GM18526 (cell line): Measurements from ENCODE around the gene RELN.

Experiments
- POLR2A ChIP-seq: IDR thresholded peaks from 3 replicates; pipeline ENCODE4 v1.6.1; 2011; ENCODE audit not compliant: insufficient read length; ENCODE audit errors: extremely low read depth

The RELN gene

DNA sequence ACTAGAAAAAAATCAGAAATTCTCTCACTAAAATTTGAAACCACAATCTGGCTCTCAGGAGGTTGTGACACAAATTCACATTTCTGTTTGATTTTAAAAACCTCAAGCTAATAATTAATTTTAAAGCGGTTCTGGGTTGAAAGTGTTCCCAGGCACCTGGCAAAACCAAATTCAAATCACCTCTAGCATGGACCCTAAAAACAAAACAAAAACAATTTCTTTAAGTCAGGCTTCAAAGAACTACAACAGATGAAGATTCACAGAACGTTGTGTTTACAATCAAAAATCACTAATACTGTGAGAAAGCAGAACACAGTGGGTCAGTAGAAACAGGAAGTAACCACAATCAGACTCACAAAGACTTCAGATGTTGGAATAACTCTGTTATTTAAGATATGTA lies 7.2 kb upstream of the RELN start:
- no peak for TF ChIP-seq POLR2A

DNA sequence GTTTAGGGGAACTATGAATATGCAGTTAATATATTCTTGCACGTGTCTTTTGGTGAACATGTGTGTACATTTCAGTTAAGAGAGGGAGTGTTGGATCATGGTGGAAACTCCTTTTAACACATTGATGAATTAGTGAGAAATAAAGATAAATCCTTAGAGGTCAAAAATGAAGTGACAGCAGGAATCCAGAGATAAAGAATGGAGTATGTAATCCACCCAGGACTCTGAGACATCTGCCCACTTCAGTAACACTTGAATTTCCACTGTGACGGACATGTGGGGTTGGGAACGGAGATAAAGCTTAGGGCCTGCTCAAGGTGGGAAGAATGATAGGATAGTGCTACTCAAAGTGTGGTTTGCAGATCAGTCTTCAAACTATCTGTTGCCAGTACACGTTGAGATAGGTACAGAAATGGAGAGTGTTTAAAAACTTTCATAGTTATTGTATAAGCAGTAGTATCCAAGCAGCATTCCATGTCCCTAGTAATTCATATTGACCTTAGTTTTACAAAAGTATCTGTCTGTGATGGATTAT lies 6.6 kb upstream of the RELN start:
- TF ChIP-seq POLR2A: no peak

DNA sequence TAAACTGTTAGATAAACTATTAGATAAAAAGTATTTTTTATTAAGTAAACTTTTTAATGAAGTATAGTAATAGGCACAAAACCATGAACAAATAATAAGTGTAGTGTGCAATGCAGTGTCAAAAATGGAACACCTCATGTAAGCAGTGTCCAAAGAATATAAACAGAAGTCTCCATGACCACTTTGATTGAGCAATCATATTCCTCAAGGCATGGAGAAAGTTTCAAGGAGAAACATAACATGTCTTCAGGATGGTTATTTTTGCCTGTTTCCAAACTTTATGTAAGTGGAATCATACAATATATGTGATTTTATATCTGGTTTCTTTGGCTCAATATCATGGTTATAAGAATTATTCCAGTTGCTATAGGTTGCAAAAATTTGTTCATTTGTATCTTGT lies 6.1 kb upstream of the RELN start:
- no peak for TF ChIP-seq POLR2A

DNA sequence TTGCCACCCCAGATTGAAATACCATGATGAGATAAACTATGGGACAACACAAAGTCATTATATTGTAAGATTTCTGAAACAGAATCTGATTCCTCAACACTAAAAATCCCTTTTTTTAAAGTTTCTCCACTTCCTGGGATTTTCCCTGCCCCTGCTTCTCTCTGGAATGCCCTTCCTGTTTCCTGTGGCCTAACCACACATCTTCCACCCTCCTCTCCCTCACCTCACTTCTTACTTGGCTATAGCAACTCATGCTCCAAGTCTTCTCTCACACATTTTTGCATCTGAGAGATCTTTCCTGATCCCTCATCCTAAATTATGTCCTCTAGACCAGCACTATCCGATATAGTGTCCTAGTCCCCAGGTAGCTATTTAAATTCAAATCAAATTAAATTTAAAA lies 4.1 kb upstream of the RELN start:
- TF ChIP-seq POLR2A: no peak

DNA sequence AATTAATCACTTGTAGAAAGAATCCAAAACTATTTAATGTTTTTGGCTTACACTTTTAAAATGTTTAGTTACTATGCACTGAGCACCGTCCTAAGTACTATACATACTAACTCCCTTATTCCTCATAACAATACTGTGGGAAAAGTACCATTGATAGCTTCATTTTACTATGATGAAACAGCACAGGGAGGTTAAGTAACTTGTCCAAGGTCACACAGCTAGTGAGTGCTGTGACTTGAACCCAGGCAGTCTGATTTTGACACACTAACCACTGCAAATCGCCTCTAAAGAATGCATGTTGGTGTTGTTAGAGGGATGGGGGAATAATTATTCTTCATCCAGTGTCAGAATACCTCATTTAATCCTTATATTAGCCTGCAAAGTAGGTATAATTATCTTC lies 1.9 kb upstream of the RELN start:
- no peak for TF ChIP-seq POLR2A

DNA sequence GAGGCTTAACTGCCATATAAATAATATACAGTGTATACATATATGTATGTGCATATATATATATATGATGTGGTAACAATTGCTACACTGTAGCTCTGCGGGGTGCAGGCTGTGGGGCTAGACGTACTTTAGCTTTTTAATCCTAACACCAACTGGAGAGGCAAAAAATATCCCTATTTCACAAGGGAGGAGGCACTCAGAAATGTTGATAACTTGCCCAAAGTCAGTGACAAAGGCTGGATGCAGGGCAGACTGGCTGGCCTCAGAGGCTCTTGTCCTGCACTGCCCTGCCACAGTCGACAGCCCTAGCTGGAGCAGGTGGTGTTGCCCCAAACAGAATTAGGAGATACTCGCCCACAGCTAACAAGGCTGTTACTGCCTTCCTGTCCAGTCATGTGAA lies 1.5 kb upstream of the RELN start:
- no peak for TF ChIP-seq POLR2A

DNA sequence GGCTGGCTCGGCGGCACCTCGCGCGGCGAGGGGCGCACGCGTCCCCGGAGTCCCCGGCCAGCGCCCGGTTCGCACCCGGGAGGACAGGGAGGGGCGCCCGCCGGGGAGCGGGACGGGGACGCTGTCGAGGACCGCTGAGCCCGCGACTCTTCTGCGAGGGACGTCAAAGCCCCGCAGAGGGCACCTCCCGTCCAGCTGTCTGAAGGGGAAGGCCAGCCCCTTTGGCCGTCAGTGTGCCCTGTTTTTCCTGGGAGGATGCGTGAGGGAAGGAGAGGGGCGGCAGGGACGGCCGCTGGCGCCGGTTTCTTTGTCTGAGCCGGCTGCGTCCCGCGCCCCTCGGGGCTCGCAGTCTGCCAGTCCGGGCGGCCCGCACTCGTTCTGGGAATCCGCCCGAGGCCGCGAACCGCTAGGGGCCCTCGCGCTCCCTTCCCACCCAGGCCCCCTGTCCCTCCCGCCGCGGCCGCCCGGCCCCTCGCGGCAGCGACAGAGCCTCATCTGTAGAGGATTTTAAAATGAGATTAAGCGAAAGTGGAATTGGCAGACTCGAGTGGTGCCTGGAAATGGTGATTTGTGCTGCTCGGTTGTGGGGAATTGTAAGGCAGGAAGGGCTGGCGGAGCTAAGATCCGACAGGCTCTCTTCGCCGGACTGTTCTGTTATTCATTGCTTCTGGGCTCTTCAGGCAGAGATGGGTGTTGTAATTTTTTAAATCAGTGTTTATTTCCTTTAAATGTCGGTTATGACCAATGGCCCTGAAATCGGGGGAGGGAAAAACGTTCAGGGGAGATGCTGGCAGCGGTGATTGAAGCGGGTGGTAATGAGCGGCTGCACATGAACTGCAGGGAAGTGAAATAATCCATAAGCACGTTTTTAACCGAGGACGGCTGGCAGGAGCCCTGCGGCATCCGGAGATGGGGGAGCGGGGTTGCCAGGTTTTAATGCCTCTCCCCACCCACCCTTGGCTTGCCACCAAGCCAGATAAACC lies 618 bp upstream of the RELN start:
- no peak for TF ChIP-seq POLR2A

DNA sequence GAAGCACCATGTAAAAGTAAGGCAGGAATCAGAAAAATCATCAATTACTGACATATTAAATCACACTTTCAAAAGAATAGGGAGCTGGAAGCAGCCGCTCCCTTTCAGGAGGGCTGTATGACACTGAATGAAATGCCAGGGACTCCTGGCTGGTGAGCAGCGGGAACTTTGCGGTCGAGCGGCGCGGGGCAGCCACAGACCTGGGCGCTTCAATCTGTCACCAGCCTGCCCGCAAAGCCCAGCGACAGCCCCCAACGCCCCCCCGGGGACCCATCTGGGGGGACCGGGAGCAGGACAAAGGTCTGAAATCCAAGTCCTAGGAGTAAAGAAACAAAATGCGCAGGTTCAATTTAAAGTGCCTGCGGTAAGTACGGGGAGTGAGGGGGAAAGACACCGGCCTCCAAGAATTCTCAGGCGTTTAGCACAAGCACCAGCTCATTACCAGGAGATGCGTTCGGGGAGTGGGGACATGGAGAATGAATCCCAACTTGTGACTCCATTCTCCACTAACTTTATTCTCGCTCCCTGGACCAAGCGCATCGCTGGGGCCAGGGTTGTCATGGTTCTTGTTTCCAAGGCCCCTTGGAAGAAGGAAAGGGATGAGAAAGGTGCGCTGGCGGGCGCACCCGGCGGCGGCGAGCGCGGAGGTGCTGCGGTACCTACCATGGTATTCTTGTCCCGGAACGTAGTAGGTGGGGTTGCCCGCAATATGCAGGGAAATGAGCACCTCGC lies 824 bp downstream of the RELN start:
- TF ChIP-seq POLR2A: no peak

DNA sequence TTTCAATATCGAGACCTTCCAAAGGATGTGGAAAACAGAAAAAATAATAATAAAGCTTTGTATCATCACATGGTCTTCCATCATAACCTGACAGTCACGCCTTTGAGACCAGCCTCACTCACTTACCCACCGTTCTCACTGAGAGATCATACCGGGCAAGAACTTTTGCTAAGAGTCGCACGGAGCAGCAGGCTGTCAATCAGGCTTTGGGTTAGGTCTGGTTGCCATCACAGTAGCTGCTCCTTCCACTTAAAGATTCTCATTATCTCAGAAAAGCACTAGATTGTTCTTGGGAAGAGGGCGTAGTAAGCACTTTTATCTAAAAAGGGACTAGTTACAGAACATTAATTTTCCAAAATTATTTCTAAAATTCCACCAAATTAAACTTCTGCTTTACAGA lies 2.0 kb downstream of the RELN start:
- no peak for TF ChIP-seq POLR2A

DNA sequence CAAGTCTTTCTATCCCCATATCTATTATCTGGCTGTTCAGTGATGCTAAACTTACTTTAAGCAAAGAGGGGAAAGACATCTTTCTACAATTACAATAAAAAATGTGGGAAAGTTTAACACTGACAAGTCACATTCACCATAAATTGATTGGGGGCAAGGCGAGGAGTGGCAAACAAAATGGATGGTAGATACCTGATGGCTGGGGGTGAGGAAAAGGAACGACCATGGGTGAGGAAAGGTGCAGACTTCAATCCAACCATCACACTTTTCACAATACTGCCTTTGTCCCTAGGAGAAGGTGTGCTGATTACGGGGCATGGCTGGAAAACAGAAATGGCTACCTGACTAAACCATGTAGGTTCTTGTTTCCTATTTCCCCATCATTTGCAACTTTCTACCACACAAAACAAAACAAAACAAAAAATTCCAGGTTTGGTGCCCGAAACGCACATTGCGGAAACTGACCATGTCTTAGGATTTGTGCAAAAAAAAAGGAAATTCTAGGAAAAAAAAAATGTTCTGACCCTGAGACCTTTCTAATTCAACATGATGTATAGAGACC lies 3.8 kb downstream of the RELN start:
- no peak for TF ChIP-seq POLR2A

DNA sequence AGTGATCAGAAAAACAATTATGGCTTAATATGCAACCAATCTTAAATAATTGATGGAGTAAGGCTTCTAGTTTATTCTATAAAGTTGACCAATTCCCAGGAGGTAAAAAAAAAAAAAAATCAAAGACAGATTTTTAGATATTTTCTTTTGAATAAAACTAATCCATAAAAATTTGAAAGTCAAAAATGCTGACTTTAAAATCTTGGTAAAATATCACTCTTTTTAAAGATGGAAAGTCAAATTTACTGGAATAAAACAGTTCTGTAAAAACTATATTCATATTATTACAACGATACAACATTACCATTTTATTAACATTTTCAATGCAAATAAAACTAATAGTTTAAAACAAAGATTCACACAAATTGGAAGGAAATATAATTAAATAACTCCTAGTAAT lies 5.4 kb downstream of the RELN start:
- no peak for TF ChIP-seq POLR2A

DNA sequence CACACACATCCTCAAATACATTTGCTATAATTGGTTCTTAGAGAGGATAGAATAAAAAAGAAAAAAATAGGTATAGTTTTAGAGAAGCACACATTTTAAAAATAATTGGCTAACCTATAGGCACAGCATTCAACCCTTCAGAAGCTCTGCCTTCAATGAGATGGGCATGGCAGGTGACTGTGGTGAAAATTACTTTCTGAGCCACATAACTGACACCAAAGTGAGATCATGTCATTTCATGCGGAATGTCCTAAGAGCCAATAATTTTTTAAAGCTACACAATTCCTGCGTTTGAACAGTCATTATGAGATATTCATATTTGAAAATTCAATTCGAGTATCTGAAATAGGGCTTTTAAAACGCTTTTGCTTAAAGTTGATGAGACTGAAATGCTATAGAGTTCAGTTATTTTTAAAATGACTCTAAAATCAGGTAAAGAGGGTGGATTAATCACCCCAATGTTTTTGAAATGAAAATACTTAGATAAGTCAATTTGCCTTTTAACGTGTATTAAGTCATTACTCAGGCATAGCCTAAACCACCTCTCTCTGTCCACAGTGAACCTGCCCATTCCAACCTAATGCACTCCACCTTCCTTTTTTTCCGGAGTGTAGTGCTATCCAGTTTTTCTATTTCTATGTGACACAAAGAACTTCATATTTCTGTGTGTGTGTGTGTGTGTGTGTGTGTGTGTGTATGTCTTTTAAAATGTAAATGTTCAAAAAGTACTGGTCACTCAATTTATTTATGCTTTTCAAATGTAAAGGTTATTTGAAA lies 6.1 kb downstream of the RELN start:
- TF ChIP-seq POLR2A: no peak

DNA sequence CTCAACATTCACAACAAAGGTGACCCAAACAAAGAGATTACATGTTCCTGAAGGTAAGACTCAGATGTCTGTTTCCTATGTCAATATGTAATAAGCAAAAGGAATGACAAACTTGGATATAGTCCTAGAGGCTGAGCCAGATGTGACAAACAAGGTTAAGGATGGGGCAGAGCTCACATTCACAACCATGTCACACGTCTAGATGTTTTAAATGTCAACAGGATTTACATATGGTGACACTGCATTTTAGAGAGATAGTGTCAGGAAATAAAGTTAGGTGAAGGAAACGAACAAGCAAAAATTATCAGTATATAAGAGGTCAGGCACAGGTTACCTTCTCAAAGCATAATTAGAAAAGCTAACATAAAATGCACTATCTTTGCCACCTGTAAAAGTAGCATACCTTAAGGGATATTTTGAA lies 8.4 kb downstream of the RELN start:
- TF ChIP-seq POLR2A: no peak

DNA sequence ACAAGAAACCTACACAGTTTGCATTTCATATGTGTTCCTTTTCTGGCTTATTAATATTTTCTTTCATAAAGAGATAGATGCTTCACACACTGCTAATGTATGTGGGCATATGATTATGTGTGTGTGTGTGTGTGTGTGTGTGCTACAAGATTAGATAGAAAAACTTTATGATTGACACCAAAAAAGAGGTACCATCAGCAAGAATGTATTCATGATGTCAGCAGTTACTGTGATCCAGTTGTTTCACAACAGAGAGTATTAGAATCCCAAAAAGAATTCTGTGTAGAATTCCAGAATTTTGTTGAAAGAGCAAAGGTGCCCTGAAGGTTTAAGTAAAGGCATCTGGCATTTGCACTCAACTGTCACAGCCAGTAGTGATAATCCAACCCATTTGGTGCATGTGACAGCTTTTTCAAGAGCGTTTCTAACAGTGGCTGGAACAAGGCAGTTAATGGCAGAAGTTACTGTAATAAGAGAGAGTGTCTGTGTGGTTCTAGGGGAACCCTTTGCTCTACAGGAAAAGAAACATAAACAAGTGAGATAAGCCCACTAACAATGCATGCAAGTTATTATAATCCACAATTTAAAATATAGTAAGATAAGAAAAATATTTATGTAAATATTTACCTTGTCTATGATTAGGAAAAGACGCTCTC lies 16.6 kb downstream of the RELN start:
- no peak for TF ChIP-seq POLR2A
